GM21381 (cell line): ENCODE measurements around the gene CWF19L1.

Experiments
- ATAC-seq: cut with Tn5 transposase; IDR thresholded peaks from one replicate; pipeline ENCODE4 v1.9.1; 2021; ENCODE audit warnings: mild to moderate bottlenecking, moderate library complexity; ENCODE audit not compliant: unreplicated experiment

CWF19L1 gene

DNA sequence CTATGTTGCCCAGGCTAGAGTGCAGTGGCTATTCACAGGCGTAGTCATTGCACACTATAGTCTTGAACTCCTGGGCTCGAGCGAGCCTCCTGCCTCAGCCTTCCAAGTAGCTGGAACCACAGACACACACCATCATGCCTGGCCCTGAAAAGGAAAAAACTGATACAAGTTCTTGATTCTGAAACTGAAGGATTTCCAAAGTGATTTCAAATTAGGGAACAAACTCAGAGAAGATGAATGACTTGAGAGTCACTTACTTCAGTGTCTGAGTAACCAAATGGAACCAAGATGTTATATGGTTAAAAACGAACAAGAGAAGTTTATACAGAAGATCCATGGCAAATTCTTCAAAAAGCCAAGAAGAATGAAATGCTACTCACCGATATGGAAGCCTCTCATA lies 14.4 kb downstream of the CWF19L1 start:
- ATAC-seq: no peak

- no peak for ATAC-seq
Measured at GRCh38 chr10:100248820-100249219, 18.6 kb downstream of the CWF19L1 start.

DNA sequence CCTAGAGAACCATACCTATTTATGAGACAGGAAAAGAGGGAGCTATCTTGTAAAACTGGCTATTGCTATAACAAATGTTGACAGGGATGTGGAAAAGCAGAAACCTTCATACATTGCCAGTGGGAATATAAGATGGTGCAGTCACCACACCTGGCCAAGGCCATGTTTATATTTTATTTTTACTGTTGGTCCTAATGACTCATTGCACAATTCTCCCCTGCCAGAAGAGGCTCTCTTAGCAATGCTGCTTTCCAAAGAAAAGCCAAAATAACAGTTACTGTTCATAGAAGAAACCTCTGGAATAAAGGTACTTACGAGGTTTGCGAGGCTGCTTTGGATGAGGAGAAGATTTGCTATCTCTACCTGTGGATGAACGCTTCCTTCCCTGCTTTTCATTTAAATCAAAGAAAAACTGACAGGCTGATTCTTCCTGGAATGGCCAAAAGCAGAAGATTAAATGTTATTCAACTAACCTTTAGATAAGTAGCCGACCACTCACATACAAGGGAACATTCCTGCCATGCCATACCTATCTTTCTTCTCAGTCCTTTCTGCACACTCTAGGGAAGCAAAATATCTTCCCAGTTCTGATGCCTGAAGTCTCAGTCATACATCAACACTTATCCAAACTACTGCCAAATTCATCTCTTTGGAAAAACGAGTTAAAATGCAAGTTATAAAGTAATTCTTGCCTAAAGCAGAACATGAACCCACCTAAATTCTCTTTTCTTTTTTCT lies 21.8 kb downstream of the CWF19L1 start:
- no peak for ATAC-seq

DNA sequence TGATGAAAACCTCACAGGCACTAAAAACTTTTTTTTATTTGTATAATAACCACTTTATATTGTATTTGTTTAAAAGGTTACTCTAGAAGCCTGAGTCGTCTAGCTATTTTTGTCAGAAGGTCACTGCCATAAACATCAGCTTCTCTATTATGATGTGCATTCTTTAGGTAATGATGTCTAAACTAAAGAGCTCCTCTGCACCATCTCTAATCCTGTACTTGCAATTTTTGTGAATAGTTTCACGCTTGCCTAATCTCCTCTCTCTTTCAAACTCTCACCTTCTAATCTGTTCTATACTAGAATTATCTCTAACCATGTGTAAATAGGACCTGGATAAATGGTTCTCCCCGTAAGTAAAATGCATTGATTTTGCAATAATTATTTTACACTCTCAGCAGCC lies 27.6 kb downstream of the CWF19L1 start:
- ATAC-seq: no peak

- no peak for ATAC-seq
Measured at GRCh38 chr10:100238429-100238828, 29.0 kb downstream of the CWF19L1 start.

DNA sequence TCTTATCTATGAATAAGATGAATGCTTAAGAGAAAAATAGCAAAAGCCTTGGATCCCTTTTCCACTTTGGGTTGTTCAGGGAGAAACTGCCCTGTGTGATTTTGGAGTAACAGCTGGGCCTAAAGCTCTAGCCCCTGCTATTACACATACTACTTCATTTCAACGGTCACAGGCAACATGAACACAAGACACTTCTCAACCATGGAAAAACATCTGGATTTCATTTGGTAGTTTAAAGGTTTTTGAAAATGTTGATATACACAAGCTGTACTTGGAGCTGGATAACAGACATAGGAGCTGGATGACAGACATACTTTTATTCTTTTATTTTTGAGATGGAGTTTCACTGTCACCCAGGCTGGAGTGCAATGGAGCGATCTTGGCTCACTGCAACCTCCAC lies 35.3 kb downstream of the CWF19L1 start:
- ATAC-seq: no peak

DNA sequence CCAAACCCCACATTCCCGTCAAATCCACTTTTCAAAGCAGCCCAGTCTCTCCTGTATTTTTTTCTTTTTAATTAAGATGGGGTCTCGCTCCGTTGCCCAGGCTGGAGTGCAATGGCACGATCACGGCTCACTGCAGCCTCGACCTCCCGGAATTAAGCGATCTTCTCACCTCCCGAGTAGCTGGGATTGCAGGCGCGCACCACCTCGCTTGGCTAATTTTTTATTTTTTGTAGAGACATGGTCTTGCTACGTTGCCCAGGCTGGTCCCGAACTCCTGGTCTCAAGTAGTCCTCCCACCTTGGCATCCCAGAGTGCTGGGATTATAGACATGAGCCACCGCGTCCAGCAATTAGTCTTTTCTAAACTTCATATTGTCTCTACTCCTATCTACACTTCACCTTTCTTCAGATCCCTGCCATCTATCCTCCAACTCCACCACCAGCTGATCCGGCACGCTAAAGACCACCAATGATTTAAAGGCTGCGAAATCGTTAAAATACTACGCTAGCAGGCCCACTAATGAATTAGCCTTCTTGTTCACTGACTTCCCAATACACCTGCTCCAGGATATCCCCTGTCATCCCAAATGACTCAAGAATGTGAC lies 37.5 kb downstream of the CWF19L1 start:
- ATAC-seq: no peak

GRCh38 chr10:100223879-100224278 lies 43.6 kb downstream of the CWF19L1 start:
- no peak for ATAC-seq

- no peak for ATAC-seq
Measured at GRCh38 chr10:100222529-100222928, 44.9 kb downstream of the CWF19L1 start.

DNA sequence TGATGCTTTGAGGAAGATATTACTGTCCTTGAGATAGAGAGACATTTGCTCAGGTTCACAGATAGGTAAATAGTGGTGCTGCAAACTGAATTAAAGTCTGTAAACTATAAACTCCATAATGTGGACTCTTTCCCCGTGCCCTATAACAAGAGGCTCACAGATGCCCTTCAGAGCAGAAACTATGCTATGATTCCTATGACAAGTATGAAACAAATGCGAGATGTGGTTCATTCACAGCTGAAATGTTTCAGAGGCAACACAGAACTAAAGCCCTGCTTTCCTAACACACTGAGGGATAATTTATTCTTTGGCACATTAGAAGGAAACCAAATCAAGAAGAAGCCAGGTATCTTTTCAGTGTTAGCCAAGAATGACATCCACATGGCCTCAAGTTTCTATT lies 51.4 kb downstream of the CWF19L1 start:
- no peak for ATAC-seq

- no peak for ATAC-seq
Measured at GRCh38 chr10:100209303-100209702, 58.1 kb downstream of the CWF19L1 start.

DNA sequence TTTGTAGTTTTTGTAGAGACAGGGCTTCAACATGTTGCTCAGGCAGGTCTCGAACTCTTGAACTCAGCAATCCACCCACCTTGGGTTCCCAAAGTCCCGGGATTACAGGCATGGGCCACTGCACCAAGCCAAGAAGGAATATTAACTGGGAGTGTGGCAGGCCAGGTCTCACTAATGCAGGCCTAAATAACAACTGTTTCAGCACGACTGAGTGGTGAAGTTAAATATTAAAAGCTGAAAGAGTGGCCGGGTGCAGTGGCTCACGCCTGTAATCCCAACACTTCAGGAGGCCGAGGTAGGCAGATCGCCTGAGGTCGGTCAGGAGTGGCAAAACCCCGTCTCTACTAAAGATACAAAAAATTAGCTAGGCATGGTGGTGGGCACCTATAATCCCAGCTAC lies 59.2 kb downstream of the CWF19L1 start:
- ATAC-seq: no peak

DNA sequence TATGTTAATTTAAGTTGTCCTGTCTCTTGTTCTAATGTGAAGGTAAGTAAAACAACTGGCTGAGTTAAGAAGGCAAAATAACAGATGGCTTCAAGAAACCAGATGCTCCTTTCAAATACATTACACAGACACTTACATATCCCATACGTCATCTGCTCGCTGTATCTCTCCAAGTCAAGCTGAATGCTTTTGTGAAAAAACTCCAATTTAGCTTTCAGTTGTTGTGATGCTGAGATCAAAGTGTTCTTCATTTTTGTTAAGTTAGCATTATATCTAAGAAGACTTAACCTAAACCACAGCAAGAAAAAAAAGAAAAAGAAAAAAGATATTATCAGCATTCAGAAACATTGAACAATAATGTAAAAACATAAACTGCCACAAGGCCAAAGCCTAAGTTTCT lies 63.1 kb downstream of the CWF19L1 start:
- no peak for ATAC-seq

DNA sequence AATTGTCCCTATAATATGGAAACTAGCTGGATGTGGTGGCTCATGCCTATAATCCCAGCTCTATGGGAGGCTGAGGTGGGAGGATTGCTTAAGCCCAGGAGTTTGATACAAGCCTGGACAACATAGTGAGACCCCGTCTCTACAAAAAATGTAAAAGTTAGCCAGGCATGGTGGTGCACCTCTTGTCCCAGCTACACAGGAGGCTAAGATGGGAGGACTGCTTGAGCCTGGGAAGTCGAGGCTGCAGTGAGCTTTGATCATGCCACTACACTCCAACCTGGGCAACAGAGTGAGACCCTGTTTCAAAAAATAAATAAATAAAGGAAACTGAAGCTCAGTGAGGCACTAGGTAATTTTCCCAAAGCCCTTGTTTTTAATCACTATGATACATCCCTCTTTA lies 65.9 kb downstream of the CWF19L1 start:
- ATAC-seq: no peak

DNA sequence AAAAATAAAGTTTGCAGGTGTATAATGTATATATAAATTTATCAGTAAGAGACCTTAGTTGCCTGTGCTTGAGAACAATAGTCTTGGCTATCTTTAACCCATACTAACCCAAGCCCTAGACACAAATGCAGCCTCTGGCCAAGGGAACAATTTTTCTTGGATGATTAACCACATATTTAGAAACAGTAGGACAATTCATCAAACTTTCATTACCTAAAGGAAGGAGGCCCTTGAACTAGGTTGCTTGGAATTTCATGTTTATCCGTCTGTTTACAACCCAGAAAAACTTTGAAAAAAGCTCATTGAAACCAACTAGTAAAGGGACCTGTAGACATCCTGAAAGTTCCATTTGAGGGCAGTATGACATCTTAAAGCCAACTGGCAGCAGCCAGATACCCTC lies 72.7 kb downstream of the CWF19L1 start:
- no peak for ATAC-seq

DNA sequence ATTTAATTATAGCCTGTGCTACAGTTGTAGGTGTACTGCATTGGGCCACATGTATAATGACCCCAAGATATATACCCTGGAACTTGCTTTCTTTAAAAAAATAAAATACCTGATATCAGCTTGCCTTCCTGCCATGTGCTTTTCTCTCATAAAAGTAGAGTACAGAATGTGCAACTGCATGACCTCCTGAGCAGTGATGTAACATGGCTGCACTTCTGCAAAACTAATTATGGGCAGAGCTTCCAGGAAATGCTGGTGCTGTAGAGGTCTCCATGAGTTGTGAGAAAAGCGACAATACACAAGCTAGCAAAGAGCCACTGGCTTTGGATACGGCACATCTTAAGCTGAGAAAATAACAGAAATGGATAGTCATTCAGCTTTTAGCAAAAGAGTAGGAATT lies 75.1 kb downstream of the CWF19L1 start:
- no peak for ATAC-seq

DNA sequence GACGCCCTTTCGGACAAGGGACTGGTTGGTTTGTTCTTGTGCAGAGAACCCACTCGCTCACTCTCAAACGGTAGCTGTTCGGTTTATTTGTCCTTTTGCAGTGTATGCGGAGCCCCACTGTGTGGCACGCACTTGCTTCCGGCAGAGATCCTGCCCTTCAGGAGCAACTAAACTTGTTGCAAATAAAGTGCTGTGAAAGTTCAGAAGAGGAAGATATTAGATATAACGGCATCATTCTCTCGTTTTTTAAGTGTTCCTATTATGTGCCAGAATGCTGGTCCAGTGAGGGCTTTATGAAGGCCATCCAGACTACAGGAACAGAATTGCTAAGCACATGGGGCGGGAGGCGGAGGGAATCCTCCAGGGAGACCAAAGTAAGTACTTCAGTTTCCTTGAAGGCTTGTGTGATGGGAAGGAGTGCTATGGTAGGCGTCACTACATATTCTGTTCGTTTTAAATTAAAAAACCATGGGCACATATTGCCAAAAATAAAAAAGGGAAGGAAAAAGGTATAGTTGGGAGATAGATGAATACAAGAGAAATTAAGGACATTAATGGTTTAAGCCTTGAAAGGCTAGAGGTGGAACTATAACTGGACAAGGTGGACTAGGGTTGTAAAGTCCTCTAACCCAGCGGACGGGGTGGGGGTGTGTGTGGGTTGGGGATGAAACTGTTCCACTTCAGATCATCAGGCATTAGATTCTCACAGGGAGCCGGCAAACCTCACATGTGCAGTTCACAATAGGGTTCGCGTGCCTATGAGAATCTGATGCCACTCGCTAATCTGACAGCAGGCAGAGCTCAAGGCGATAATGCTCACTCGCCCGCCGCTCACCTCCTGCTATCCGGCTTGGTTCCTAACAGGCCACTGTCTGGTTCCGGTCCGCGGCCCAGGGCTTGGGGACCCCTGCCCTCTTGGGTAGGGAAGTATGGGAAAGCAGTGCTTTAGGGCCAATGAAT lies 80.9 kb downstream of the CWF19L1 start:
- ATAC-seq: peak; percentile 44

DNA sequence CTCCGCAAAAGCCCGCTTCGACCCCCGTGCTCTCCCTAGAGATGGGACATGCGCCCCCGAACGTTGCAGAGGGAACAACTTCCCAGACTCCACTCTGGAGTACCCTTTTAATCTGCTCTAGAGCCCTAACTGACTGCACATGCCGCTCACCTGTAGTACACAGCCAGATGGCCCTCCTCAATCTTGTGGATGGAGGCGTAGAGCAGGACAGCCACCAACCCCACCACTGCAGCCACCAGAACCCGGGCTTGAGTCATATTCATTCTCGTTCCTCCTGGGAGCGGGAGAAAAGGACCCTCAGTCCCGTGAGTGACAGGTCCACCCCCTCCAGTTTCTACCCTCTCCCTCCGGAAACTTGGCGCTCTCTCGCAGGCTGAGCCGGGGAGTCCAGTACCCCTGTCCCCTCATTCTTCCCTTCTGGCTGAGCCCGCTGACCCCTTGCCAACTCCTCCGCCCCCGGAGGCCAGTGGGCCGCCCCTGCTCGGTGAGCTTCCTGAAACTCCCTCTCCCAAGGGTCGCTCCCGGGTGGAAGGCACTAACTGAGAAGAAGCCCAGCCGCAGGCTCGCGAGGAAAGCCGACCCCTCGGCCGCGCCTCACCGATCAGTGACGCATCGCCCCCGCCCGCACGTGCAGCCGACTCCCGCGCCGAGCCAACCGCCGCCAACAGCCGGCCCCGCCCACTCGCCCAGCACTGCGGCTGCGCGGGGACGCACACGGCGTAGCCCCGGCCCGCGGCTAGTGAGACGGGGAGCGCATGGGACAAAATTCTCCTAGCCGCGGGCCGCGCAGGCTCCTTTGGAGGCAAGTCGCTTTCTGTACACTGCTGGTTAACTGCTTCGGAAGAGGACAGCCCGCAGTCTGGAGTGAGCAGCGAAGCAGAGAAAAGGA lies 81.8 kb downstream of the CWF19L1 start, which contains the start of gene ERLIN1:
ERLIN1 (minus strand) TSS at position 666 of the 889 bp plus-strand sequence; CDS start at position 263, 403 bp downstream.
- peak; percentile 85 for ATAC-seq

- ATAC-seq: no peak
Measured at GRCh38 chr10:100184840-100185239, 82.6 kb downstream of the CWF19L1 start.

- ATAC-seq: no peak
Measured at GRCh38 chr10:100184426-100184825, 83.0 kb downstream of the CWF19L1 start.

- ATAC-seq: no peak
Measured at GRCh38 chr10:100183481-100183880, 84.0 kb downstream of the CWF19L1 start.
